Measurements from ENCODE around the gene EIF1. TPM values are rescaled to one million over a fixed set of nuclear protein-coding genes. Genes with fewer than 3 reads are reported as not detected.
A peak's percentile ranks its signal among the peaks of the same experiment; 100 is the strongest.

The EIF1 gene
- total RNA-seq, 1 donor from 2014 or later = 620 TPM

DNA sequence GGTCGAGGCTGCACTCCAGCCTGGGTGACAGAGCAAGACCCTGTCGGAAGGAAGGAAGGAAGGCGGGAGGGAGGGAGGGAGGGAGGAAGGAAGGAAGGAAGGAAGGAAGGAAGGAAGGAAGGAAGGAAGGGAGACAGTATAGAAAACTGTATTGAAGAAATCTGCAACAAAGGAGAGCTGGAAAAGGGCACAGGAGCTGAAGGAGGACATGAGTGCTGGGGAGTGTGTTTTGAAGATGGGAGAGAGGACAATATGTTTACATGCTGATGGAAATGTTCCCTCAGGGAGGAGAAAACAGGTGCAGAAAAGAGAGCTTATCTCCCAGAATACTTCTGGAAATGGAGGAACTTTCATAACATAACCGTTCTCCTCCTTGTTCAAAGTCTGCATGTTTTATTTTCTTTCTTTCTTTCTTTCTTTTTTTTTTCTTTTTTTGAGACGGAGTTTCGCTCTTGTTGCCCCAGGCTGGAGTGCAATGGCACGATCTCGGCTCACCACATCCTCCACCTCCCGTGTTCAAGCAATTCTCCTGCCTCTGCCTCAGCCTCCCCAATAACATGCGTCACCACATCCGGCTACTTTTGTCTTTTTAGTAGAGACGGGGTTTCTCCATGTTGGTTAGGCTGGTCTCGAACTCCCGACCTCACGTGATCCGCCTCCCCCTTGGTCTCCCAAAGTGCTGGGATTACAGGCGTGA, 48.4 kb downstream of the EIF1 start:
- no peak for DNase-seq (ENCODE audit: low read depth, low spot score)
- Mint-ChIP-seq H3K9me3 (no peaks in the 10 kb centered on the region), H3K27ac (ENCODE audit: unreplicated experiment) (no peak overlapping the region), H3K4me1 (peaks cover 14% of the 10 kb centered on the region), H3K4me3 (peak overlapping the region; percentile 34), H3K27me3 (ENCODE audit: low read depth) (peaks cover 60% of the 10 kb centered on the region), H3K36me3 (ENCODE audit: low read depth) (no peaks in the 10 kb centered on the region)
- TF ChIP-seq, protein P1, sequence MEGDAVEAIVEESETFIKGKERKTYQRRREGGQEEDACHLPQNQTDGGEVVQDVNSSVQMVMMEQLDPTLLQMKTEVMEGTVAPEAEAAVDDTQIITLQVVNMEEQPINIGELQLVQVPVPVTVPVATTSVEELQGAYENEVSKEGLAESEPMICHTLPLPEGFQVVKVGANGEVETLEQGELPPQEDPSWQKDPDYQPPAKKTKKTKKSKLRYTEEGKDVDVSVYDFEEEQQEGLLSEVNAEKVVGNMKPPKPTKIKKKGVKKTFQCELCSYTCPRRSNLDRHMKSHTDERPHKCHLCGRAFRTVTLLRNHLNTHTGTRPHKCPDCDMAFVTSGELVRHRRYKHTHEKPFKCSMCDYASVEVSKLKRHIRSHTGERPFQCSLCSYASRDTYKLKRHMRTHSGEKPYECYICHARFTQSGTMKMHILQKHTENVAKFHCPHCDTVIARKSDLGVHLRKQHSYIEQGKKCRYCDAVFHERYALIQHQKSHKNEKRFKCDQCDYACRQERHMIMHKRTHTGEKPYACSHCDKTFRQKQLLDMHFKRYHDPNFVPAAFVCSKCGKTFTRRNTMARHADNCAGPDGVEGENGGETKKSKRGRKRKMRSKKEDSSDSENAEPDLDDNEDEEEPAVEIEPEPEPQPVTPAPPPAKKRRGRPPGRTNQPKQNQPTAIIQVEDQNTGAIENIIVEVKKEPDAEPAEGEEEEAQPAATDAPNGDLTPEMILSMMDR (conservative IDR thresholded peaks at IDR 0.05) = no peak

DNA sequence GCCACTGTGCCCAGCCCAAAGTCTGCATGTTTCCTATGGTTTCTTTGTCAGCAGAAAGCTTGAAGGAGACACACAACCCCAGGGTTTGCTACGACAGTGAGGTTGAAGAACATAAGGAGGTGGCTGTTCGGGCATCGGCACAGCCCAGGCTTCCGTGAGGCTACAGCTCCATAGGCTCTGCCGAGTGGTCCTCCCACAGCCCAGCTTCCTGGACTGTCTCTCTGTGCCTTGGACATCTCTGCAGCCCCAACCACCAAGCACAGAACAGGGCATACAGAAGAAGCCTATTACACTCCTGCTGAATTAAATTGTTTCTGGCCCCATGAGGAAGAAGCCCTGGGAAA, 49.0 kb downstream of the EIF1 start:
- Mint-ChIP-seq H3K4me3 (peak overlapping the region; percentile 81), H3K27ac (ENCODE audit: unreplicated experiment) (no peak overlapping the region), H3K27me3 (ENCODE audit: low read depth) (peaks cover 55% of the 10 kb centered on the region), H3K36me3 (ENCODE audit: low read depth) (no peaks in the 10 kb centered on the region), H3K4me1 (peaks cover 14% of the 10 kb centered on the region), H3K9me3 (no peaks in the 10 kb centered on the region)
- no peak for DNase-seq (ENCODE audit: low read depth, low spot score)
- TF ChIP-seq, protein P1 (conservative IDR thresholded peaks at IDR 0.05) = no peak

DNA sequence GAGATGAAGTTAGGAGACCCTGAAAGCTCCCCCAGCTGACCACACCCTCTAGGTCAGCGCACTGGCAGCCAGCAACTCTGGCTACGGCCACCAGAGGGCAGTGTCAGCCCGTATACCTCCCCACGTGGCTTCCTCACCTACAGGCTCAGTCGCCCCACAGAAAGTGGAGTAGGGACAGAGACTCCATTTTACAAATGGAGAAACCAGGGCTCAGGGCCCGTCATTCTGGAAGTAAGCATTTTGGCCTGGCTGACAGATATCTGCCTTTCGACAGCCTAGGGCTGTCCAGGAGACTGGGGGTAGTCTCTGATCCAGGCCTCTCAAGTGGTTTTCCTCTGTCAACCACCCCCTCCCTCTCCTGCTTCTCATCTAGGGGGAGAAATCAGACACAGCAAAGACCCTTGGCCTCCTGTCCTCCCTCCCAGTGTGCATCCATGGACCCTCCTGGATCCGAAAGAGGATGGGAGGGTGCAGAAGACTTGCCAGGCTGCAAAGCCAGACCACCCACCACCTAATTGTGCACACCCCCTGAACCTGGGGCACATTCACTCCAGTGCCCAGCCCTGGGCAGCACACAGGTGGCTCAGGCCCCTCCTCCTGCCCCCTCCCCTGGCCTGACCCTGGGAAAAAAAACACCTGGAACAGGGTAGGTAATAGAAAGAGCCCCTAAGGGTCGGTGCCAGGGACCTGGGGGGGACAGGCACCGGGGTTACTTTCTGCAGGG, 49.6 kb downstream of the EIF1 start:
- Mint-ChIP-seq H3K27me3 (ENCODE audit: low read depth) (peaks cover 49% of the 10 kb centered on the region), H3K4me3 (peak overlapping the region; percentile 81), H3K27ac (ENCODE audit: unreplicated experiment) (peak overlapping the region; percentile 57), H3K9me3 (no peaks in the 10 kb centered on the region), H3K4me1 (peaks cover 14% of the 10 kb centered on the region), H3K36me3 (ENCODE audit: low read depth) (no peaks in the 10 kb centered on the region)
- TF ChIP-seq, protein P1 (conservative IDR thresholded peaks at IDR 0.05) = peak; percentile 98
- peak; percentile 87 for DNase-seq (ENCODE audit: low read depth, low spot score)

DNA sequence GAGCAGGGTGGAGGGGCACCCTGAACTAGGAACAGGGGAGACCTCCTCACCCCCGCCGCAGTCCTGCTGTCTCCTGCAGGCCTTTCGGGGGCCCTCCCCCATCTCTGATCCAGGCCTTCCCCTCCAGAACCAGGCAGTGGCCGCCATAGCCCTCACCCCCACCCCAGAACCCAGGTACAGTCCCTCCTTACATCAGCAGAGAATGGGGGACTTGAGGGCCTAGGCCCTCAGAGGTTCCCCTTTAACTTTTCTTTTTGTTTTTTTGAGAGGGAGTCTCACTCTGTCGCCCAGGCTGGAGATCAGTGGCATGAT, 50.1 kb downstream of the EIF1 start:
- Mint-ChIP-seq H3K9me3 (no peaks in the 10 kb centered on the region), H3K27me3 (ENCODE audit: low read depth) (peaks cover 43% of the 10 kb centered on the region), H3K27ac (ENCODE audit: unreplicated experiment) (peak overlapping the region; percentile 50), H3K36me3 (ENCODE audit: low read depth) (no peaks in the 10 kb centered on the region), H3K4me3 (no peak overlapping the region), H3K4me1 (peaks cover 10% of the 10 kb centered on the region)
- TF ChIP-seq, protein P1 (conservative IDR thresholded peaks at IDR 0.05) = no peak
- no peak for DNase-seq (ENCODE audit: low read depth, low spot score)

DNA sequence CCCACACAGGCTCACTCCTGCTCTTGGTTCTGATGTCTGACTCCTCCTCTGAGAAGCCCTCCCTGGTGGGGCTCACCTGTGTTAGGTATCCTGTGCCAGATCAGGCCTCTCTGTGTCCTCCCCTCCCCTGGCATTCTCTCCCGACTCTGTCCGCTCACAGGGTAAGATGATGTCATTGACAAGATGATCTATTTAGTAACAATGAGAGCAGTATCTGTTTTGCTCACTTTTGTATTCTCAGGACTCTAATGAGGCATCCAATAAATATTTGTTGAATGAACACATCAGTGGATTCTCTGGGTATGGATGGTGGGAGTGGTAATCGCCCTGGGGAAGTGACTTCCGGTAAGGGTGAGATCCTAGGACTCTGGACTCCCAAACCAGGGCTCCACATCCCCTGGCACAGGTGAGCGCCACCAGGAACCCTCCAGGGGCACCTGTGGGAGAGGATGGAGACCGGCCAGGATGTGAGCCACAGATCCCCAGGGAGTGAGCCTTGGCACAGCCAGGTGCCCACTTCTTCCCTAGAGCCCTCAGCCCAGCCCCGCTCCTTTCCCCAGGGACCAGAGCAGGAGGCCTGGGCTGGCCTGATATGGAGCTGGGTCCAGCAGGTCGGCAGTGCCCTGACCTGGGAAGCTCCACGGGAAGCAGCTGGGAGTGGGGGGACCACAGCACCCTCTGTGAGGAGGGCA, 51.1 kb downstream of the EIF1 start:
- no peak overlapping the region for H3K27ac Mint-ChIP-seq (ENCODE audit: unreplicated experiment)
- H3K4me3 Mint-ChIP-seq = no peak overlapping the region
- TF ChIP-seq, protein P1 (conservative IDR thresholded peaks at IDR 0.05) = no peak
- H3K36me3 Mint-ChIP-seq (ENCODE audit: low read depth) = no peaks in the 10 kb centered on the region
- H3K9me3 Mint-ChIP-seq = no peaks in the 10 kb centered on the region
- H3K4me1 Mint-ChIP-seq = peaks cover 10% of the 10 kb centered on the region
- peaks cover 34% of the 10 kb centered on the region for H3K27me3 Mint-ChIP-seq (ENCODE audit: low read depth)
- DNase-seq (ENCODE audit: low read depth, low spot score) = no peak
